ENCODE results near the gene WWTR1. TPM values are rescaled to one million over a fixed set of nuclear protein-coding genes. Genes with fewer than 3 reads are reported as not detected.

The WWTR1 gene
- total RNA-seq, 2 experiments from 2014 or later = 0.22 to 0.30 TPM

GRCh38 chr3:149667576-149667975 is 9.8 kb upstream of the WWTR1 start:
- Histone ChIP-seq H3K4me3 (ENCODE audit: low read length) (no peak overlapping the region), H3K9me3 (ENCODE audit: control insufficient read depth in 1 of 2, insufficient read depth in 1 of 2, low read length in 2 of 2) (no peaks in the 10 kb centered on the region), H3K27me3 (ENCODE audit: control insufficient read depth in 1 of 2, insufficient read depth in 2 of 2, low read length in 2 of 2) (peaks cover under 1 to 4% of the 10 kb centered on the region in 2 experiments), H3K36me3 (ENCODE audit: insufficient read depth, low read length) (no peaks in the 10 kb centered on the region), H3K27ac (ENCODE audit: low read depth in 1 of 2, low read length in 2 of 2) (no peak overlapping the region), H3K4me1 (ENCODE audit: insufficient read depth, low read length) (no peaks in the 10 kb centered on the region)
- Mint-ChIP-seq H3K27ac (no peak overlapping the region), H3K36me3 (ENCODE audit: low read depth) (no peaks in the 10 kb centered on the region), H3K9me3 (no peaks in the 10 kb centered on the region), H3K27me3 (peaks cover 35% of the 10 kb centered on the region), H3K4me3 (no peak overlapping the region), H3K4me1 (ENCODE audit: low read depth) (no peaks in the 10 kb centered on the region)
- intact Hi-C loops (cut with DNase I, micrococcal nuclease) = no loop called here
- ChIA-PET CTCF (no interaction called here), POLR2A (no interaction called here)
- ATAC-seq (ENCODE audit: poor library complexity) = no peak
- no peak for DNase-seq
- TF ChIP-seq CTCF (IDR thresholded peaks at IDR 0.05) = no peak

DNA sequence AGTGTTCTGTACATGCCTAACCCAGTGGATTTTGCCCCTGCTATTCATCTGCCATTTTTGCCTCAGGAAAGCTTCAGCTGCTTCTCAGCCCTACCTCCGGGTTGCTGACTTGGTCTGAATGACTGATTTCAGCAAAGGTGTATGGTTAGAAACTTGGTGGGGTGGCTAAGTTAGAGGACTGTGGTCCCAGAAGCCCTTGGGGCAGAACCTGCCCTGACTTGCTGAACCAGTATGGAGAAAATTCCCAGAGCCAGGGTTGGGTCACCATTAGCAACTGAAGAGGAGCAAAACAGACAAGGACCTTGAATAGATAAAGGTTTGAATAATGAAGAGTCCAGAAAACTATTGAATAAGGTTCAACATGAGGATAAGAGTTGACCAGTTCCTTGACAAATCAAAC is 6.1 kb upstream of the WWTR1 start:
- peaks cover 6 to 23% of the 10 kb centered on the region in 2 experiments for H3K27me3 ChIP-seq (ENCODE audit: control insufficient read depth in 1 of 2, insufficient read depth in 2 of 2, low read length in 2 of 2)
- intact Hi-C loops (cut with DNase I, micrococcal nuclease) = no loop called here
- Mint-ChIP-seq H3K4me3 (no peak overlapping the region), H3K27ac (no peak overlapping the region), H3K27me3 (peaks cover 61% of the 10 kb centered on the region), H3K4me1 (ENCODE audit: low read depth) (no peaks in the 10 kb centered on the region), H3K36me3 (ENCODE audit: low read depth) (no peaks in the 10 kb centered on the region), H3K9me3 (no peaks in the 10 kb centered on the region)
- no peak overlapping the region for H3K27ac ChIP-seq (ENCODE audit: low read depth in 1 of 2, low read length in 2 of 2)
- TF ChIP-seq CTCF (IDR thresholded peaks at IDR 0.05) = no peak
- H3K4me1 ChIP-seq (ENCODE audit: insufficient read depth, low read length) = peaks cover under 1% of the 10 kb centered on the region
- no peak for ATAC-seq (ENCODE audit: poor library complexity)
- DNase-seq = no peak
- CTCF ChIA-PET = no interaction called here
- POLR2A ChIA-PET = no interaction called here
- H3K36me3 ChIP-seq (ENCODE audit: insufficient read depth, low read length) = no peaks in the 10 kb centered on the region
- H3K4me3 ChIP-seq (ENCODE audit: low read length) = no peak overlapping the region
- H3K9me3 ChIP-seq (ENCODE audit: control insufficient read depth in 1 of 2, insufficient read depth in 1 of 2, low read length in 2 of 2) = no peaks in the 10 kb centered on the region

GRCh38 chr3:149662240-149662887 is 4.5 kb upstream of the WWTR1 start:
- H3K27ac Mint-ChIP-seq = no peak overlapping the region
- Histone ChIP-seq H3K36me3 (ENCODE audit: insufficient read depth, low read length) (no peaks in the 10 kb centered on the region), H3K27ac (ENCODE audit: low read depth in 1 of 2, low read length in 2 of 2) (no peak overlapping the region), H3K27me3 (ENCODE audit: control insufficient read depth in 1 of 2, insufficient read depth in 2 of 2, low read length in 2 of 2) (peaks cover 19 to 39% of the 10 kb centered on the region in 2 experiments), H3K4me3 (ENCODE audit: low read length) (no peak overlapping the region), H3K9me3 (ENCODE audit: control insufficient read depth in 1 of 2, insufficient read depth in 1 of 2, low read length in 2 of 2) (no peaks in the 10 kb centered on the region), H3K4me1 (ENCODE audit: insufficient read depth, low read length) (peaks cover 16% of the 10 kb centered on the region)
- no peaks in the 10 kb centered on the region for H3K9me3 Mint-ChIP-seq
- intact Hi-C loops (cut with DNase I, micrococcal nuclease) = no loop called here
- TF ChIP-seq CTCF (IDR thresholded peaks at IDR 0.05) = no peak
- H3K4me3 Mint-ChIP-seq = no peak overlapping the region
- peaks cover 60% of the 10 kb centered on the region for H3K27me3 Mint-ChIP-seq
- no peaks in the 10 kb centered on the region for H3K36me3 Mint-ChIP-seq (ENCODE audit: low read depth)
- POLR2A ChIA-PET = no interaction called here
- CTCF ChIA-PET = no interaction called here
- ATAC-seq (ENCODE audit: poor library complexity) (no peak), DNase-seq (no peak)
- peaks cover 6% of the 10 kb centered on the region for H3K4me1 Mint-ChIP-seq (ENCODE audit: low read depth)

All from CD4-positive, alpha-beta T cell (primary cell).